ENCODE data around the gene GRAMD2B.

Gene GRAMD2B

GRCh38 chr5:126481243-126481642 lies 58.0 kb downstream of the GRAMD2B start:
- no peaks in the 10 kb centered on the region for H3K36me3 ChIP-seq
- no peak overlapping the region for H3K27ac ChIP-seq
- H3K4me1 ChIP-seq (ENCODE audit: control insufficient read depth in 1 of 2, insufficient read depth in 1 of 2, low read depth in 1 of 2, low read length in 1 of 2) = no peaks in the 10 kb centered on the region
- TF ChIP-seq CTCF (IDR thresholded peaks at IDR 0.05) = no peak
- H3K9me3 ChIP-seq = no peaks in the 10 kb centered on the region
- H3K4me3 ChIP-seq (ENCODE audit: low read depth in 1 of 2, low read length in 1 of 2) = no peak overlapping the region
- no peaks in the 10 kb centered on the region for H3K27me3 ChIP-seq

- Histone ChIP-seq H3K27me3 (no peaks in the 10 kb centered on the region), H3K4me1 (ENCODE audit: control insufficient read depth in 1 of 2, insufficient read depth in 1 of 2, low read depth in 1 of 2, low read length in 1 of 2) (no peaks in the 10 kb centered on the region), H3K4me3 (ENCODE audit: low read depth in 1 of 2, low read length in 1 of 2) (no peak overlapping the region), H3K9me3 (no peaks in the 10 kb centered on the region), H3K27ac (no peak overlapping the region), H3K36me3 (no peaks in the 10 kb centered on the region)
- no peak for TF ChIP-seq CTCF (IDR thresholded peaks at IDR 0.05)
Measured at GRCh38 chr5:126482591-126482990, 59.4 kb downstream of the GRAMD2B start.

- no peak overlapping the region for H3K27ac ChIP-seq
- no peaks in the 10 kb centered on the region for H3K4me1 ChIP-seq (ENCODE audit: control insufficient read depth in 1 of 2, insufficient read depth in 1 of 2, low read depth in 1 of 2, low read length in 1 of 2)
- no peaks in the 10 kb centered on the region for H3K27me3 ChIP-seq
- H3K36me3 ChIP-seq = no peaks in the 10 kb centered on the region
- H3K9me3 ChIP-seq = no peaks in the 10 kb centered on the region
- no peak for TF ChIP-seq CTCF (IDR thresholded peaks at IDR 0.05)
- H3K4me3 ChIP-seq (ENCODE audit: low read depth in 1 of 2, low read length in 1 of 2) = no peak overlapping the region
Measured at GRCh38 chr5:126483156-126483555, 59.9 kb downstream of the GRAMD2B start.

GRCh38 chr5:126484253-126484652 lies 61.0 kb downstream of the GRAMD2B start:
- TF ChIP-seq CTCF (IDR thresholded peaks at IDR 0.05) = no peak
- Histone ChIP-seq H3K4me3 (ENCODE audit: low read depth in 1 of 2, low read length in 1 of 2) (no peak overlapping the region), H3K27ac (no peak overlapping the region), H3K36me3 (no peaks in the 10 kb centered on the region), H3K9me3 (no peaks in the 10 kb centered on the region), H3K4me1 (ENCODE audit: control insufficient read depth in 1 of 2, insufficient read depth in 1 of 2, low read depth in 1 of 2, low read length in 1 of 2) (no peaks in the 10 kb centered on the region), H3K27me3 (no peaks in the 10 kb centered on the region)

- H3K27ac ChIP-seq = no peak overlapping the region
- no peak overlapping the region for H3K4me3 ChIP-seq (ENCODE audit: low read depth in 1 of 2, low read length in 1 of 2)
- no peaks in the 10 kb centered on the region for H3K4me1 ChIP-seq (ENCODE audit: control insufficient read depth in 1 of 2, insufficient read depth in 1 of 2, low read depth in 1 of 2, low read length in 1 of 2)
- H3K27me3 ChIP-seq = no peaks in the 10 kb centered on the region
- TF ChIP-seq CTCF (IDR thresholded peaks at IDR 0.05) = no peak
- no peaks in the 10 kb centered on the region for H3K36me3 ChIP-seq
- H3K9me3 ChIP-seq = no peaks in the 10 kb centered on the region
Measured at GRCh38 chr5:126486332-126486731, 63.1 kb downstream of the GRAMD2B start.

- no peaks in the 10 kb centered on the region for H3K36me3 ChIP-seq
- no peaks in the 10 kb centered on the region for H3K27me3 ChIP-seq
- no peaks in the 10 kb centered on the region for H3K9me3 ChIP-seq
- no peak overlapping the region for H3K27ac ChIP-seq
- no peaks in the 10 kb centered on the region for H3K4me1 ChIP-seq (ENCODE audit: control insufficient read depth in 1 of 2, insufficient read depth in 1 of 2, low read depth in 1 of 2, low read length in 1 of 2)
- no peak for TF ChIP-seq CTCF (IDR thresholded peaks at IDR 0.05)
- H3K4me3 ChIP-seq (ENCODE audit: low read depth in 1 of 2, low read length in 1 of 2) = no peak overlapping the region
Measured at GRCh38 chr5:126487596-126487995, 64.4 kb downstream of the GRAMD2B start.
